ENCODE data around the gene MDH1B.

GRCh38 chr2:206698811-206699210 is 66.3 kb downstream of the MDH1B start:
- TF ChIP-seq CTCF (IDR thresholded peaks at IDR 0.05; ENCODE audit: insufficient read depth, low read length, poor library complexity, severe bottlenecking), result no peak
- no peak for TF ChIP-seq EZH2phosphoT487 (conservative IDR thresholded peaks at IDR 0.05; ENCODE audit: low read length)

All from SU-DHL-6 (cell line).